COLO668 (cell line): ENCODE results near the gene MBD1.
"Not testable (repeated sequence)": the region's sequence is repeated elsewhere in the genome, so short reads cannot be mapped to it uniquely, and the experiment has no call there.

Experiments
- DNase-seq: peaks from one replicate; lab custom pipeline; 2025; ENCODE audit not compliant: unreplicated experiment; lab: John Stamatoyannopoulos, UW

Gene MBD1

DNA sequence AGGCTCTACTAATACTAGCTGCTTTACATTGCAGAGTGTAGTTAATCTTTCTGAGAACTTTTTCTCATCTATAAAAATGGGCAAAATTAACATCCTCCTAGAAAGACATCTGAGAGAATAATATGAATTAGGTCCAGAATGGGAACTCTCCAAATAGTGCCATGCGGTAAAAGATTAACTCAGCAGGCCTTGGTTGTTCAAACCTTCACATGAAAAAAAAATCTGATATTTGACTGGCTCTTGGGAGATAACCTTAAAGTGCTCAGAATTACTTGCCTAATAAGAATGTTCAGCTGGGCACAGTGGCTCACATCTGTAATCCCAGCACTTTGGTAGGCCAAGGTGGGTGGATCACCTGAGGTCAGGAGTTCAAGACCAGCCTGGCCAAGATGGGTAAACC is 11.7 kb upstream of the MBD1 start:
- DNase-seq, result no peak

GRCh38 chr18:50289108-50289443 is 7.8 kb upstream of the MBD1 start:
- DNase-seq, result no peak

DNA sequence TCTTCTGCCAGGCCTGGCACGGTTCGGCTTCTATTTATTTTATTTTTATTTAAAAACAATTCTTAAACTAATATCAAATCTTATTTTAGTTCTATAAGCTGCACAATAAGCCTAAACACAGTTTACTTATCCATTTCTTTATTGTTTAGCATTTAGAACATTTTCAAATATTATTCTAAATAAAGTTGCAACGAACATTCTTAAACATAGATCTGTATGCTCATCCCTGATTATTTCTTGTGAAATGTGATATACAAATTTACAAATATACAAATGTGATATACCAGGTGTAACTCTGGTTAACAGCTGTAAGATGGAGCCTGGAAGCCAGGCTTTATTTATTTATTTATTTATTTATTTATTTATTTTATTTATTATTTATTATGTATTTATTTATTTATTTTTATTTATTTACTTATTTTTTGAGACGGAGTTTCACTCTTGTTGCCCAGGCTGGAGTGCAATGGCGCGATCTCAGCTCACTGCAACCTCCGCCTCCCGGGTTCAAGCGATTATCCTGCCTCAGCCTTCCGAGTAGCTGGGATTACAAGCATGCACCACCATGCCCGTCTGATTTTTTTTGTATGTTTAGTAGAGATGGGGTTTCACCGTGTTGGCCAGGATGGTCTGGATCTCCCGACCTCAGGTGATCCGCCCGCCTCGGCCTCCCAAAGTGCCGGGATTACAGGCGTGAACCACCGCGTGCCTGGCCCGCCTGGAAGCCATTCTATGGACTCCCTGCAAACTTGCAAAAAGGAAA is 7.2 kb upstream of the MBD1 start:
- not testable (repeated sequence) for DNase-seq

GRCh38 chr18:50287441-50288347 is 6.4 kb upstream of the MBD1 start, which contains the start of gene CXXC1:
TSS of gene CXXC1 (minus strand) at chr18:50287692. CDS start at chr18:50287589, 103 bp downstream.
- peak; percentile 99 for DNase-seq

GRCh38 chr18:50287028-50287440 is 5.7 kb upstream of the MBD1 start:
- peak; percentile 38 for DNase-seq

DNA sequence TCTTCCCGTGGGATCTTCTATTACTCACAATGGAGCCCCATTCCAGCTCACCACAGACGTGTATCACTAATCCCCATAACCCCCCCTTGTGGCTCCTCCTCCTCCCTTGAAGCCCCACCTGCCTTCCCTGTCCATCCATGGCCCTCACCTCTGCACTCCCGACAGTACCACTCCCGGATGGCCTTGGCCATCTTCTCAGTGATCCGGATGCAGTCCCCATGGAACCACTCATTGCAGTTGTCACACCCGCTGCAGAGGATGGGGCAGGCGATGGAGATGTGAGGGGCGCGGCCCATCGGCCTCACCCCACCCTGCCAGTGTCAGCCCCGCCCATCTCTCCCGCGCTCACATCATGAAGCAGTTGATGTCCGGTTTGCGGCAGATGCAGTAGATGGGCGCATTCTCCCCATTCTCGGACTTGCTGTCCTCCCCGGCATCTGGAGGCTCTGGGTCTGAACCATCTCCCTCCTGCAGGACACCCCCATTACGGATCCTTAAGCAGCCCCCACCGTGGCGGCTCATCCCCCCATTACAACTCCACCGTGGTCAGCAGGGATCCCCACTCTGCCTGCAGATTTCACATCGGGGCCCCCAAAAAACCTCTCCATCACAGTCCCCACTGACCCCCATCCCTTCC is 5.2 kb upstream of the MBD1 start:
- DNase-seq, result peak; percentile 68

DNA sequence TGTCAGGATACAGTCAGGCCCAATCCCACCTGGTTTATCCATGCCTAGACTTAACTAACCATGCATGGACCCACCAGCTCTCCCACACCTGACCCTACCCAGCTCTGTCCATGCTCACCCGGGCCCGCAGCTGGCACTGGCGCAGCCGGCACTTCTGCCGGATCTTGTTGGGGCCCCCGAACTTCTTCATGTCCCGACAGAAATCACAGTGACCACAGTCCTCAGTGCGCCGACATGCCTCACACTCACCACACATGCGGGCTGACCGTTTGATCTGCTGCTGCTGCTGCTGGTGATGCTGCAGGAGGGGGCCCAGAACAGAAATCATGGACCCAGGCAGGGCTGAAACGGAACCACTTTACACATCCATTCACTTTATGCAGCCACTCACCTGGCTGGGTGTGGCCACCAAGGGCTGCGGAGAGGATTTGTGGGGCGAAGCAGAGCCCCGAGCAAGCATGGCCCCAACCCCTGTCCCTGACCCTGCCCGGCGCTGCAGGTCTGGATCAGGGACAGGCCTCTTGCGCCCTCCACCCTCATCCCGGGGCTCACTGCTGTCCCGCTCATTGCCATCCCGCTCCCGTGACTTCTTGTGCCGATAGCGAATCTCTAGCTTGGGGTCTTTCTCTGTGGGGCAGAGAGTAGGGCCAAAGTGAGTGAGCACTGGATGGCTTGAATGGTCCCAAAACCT is 4.5 kb upstream of the MBD1 start:
- no peak for DNase-seq

DNA sequence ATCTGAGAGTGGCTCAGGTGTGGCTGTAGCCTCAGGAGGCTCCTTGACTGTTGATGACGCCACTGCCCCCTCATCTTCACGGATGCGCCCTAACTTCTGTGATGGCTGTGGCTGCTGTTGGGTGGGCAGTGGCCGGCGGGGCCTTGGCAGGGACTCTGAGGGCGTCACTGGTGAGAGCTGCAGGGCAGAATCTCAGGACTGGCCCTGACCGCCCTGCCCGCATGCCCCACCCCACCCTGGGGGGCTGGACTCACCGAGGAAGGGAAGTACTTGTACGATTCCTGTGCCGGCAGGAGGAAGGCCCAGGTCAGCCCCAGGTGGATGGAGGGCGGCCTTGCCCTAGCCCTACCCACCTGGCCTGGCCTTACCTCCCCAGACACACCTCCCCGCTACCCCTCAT is 3.7 kb upstream of the MBD1 start:
- DNase-seq, result no peak

DNA sequence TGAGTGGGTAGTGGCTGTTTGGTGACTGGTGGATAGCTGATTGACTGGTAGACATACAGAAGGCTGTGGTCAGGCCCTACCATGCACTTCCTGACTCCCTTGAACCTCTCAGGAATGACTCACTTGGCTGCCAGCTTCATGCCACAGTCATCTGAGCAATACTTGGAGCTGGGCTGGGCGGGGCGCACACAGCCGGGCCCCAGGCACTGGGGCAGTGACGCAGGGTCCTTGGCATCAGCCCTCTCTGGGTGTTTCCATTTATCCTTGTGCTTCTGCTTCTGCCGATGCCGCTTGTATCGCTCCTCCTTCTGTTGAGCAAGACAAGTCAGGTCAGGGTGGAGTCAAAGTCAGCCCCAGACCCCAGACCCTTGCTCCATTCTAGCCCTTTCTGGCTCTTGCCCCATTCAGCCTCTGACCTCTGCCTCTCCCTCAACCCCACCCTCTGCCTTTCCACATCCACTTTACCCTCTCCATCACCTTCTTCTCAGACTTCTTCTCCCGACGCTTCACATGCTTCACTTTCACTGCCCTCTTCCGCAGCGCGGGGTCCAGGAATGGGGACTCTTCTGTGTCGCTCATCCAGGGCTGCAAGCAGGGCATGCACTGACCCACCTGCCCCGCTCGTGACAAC is 3.0 kb upstream of the MBD1 start:
- DNase-seq, result no peak

DNA sequence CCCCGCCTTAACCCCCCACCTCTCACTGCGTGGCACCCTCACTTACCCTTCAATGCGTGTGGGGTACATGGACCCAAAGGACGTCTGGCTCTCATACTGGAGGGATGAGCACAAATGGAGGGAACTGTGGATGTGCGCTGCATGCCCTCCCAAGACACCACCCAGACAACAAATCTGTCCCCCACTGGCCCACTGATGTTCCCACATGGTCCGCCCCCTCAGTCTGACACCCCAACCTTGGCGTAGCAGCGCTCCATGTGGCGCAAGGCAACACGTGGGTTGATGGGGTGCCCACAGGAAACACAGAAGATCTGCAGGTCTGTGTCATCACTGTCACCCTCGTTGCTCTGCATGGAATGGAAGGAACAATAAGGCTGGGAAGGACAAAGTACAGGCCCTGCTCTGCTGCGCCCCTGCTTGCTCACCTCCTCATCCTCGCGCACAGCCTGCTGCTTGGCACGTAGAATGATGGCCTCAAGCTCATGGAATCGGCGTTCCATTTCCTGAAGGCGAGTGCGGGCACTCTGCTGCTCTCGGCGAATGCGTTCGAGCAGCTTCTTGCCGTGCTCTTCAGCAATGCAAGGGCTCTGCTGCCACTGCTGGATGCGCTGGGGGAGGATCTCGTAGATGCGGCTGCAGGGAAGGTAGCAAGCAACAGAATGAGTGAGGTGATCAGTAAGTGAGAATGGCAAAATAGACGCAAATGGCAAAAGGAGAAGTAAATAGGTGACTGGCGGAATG is 2.3 kb upstream of the MBD1 start:
- DNase-seq, result no peak

DNA sequence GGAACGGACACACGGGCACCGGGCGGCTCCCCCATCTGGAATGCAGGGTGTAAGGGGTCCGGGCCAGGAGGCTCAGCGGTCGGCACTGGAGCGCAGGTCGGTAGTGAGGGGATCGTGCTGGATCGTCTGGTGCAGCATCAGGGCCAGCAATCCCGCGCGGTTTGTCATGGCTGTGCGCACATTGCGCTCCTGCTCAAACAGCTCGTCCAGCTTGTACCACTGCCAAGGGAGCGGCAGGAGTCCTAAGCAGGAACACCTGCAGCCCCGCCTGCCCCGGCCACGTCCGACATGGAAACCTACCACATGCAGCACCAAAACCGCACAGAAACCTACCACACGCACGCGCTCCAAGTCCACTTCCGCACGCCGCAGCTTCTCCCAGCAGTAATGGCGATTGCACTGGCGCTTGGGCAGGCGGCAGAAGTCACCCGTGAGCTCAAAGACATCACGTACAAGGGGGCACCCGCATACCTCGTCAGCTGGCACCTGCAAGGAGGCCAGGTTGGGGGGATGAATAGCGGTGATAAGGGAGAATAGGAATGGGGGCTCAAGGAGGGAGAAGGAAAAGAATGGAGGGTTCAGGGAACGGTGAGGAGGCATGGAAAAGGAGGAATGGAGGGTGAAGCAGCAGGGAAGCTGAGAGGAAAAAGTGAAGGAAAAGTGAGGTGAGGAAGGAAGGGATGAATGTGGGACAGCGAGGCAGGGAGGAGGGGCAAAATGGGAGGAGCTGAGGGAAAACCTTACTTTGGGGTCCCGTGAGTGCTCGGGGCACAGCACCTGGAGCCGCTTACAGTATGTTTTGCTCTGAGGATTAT is 1.4 kb upstream of the MBD1 start:
- DNase-seq, result no peak

DNA sequence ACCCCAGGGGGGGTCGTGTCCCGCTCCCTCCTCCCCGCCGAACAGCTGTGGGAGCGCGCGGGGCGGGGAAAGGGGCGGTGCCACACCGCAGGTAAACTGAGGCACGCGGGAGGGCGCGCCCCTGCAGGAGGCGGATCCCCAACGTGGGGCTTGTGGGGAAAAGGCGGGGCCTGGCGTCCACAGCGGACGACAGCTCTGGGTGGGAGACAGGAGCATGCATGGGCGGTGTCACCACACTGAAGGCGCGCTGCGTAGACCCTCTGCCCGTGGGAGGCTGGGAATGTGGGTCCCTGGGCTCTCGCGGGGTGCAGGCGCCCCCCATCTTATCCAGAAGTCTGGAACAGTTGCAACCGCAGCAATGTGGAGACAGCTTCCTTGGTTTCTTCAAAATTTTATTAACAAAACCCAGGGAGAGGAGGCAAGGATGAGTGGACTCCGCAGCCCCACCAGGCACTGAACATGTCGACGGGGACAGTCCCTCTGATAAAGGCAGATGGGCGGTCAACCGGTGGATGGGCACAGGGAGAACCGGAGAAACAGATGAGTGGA is 723 bp upstream of the MBD1 start:
- DNase-seq, result no peak

GRCh38 chr18:50280707-50281294 is 522 bp downstream of the MBD1 start:
- no peak for DNase-seq

DNA sequence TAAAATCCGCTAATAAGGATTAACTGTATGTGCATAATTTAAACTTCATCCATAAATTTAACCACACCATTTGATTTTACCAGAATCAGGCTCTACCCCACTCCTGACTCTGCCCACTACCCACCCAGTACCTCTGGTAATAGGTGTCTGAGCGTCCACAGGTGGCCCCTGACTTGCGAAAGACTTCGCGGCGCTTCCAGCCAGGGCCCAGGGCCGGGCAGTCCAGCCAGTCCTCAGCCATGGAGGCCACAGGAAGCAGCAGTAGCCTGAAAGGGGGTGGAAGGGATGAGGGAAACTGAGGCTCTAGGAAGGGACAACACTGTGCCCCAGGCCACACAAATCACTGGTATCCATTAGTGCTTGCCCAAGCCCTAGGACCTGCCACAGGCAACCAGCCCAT is 1.6 kb downstream of the MBD1 start:
- no peak for DNase-seq

GRCh38 chr18:50277942-50278341 is 3.4 kb downstream of the MBD1 start:
- DNase-seq, result no peak

GRCh38 chr18:50276452-50276851 is 4.9 kb downstream of the MBD1 start:
- DNase-seq, result no peak

DNA sequence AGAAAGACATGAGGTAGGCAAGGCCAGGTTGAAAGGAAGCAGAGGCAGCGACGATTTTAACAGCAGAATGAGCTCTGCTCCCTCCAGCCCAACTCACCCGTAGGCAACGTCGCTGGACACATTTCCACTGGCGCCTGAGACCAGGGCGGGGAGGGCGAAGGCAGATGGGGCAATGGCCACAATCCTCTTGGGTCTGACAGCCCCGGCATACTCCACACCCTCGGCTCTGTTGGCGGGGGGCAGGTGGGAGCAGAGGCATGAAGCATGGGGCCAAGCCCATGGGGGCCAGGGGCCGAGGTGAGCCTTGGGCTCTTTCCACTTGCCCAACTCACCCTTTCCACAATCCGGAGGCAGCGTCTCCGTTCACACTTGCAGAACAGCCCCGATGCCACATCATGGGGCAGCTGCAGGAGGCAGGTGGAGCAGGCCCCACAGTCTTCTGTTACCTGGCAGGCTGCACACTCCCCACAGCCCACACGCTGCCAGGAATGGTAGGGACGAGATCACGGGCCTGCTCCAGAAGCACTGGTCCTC is 5.8 kb downstream of the MBD1 start:
- no peak for DNase-seq

DNA sequence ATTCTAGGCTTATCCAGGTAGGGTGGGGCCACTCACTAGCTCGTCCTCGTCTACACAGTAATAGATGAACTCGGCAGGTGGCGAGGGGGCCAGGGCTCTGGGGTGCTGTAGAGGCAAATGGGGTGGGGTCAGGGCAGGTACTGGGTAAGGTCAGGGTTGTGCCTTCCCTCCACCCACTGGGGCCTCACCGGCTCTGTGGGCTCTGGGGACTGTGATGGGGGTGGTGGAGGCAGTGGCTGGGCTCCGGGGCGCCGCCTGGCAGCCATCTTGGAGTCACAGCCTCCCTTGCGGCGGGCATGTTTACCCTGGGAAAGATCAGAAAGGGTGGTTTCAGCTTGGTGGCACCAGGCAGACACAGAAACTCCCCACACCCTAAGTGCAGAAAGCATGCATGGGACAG is 6.4 kb downstream of the MBD1 start:
- DNase-seq, result no peak
